HG03521 (cell line): ENCODE data around the gene C4orf50.
"Not testable (repeated sequence)": the region's sequence is repeated elsewhere in the genome, so short reads cannot be mapped to it uniquely, and the experiment has no call there.

Experiments
- ATAC-seq: cut with Tn5 transposase; IDR thresholded peaks from one replicate; pipeline ENCODE4 v1.9.1; 2021; ENCODE audit warnings: mild to moderate bottlenecking, moderate library complexity; ENCODE audit not compliant: unreplicated experiment

C4orf50 gene

DNA sequence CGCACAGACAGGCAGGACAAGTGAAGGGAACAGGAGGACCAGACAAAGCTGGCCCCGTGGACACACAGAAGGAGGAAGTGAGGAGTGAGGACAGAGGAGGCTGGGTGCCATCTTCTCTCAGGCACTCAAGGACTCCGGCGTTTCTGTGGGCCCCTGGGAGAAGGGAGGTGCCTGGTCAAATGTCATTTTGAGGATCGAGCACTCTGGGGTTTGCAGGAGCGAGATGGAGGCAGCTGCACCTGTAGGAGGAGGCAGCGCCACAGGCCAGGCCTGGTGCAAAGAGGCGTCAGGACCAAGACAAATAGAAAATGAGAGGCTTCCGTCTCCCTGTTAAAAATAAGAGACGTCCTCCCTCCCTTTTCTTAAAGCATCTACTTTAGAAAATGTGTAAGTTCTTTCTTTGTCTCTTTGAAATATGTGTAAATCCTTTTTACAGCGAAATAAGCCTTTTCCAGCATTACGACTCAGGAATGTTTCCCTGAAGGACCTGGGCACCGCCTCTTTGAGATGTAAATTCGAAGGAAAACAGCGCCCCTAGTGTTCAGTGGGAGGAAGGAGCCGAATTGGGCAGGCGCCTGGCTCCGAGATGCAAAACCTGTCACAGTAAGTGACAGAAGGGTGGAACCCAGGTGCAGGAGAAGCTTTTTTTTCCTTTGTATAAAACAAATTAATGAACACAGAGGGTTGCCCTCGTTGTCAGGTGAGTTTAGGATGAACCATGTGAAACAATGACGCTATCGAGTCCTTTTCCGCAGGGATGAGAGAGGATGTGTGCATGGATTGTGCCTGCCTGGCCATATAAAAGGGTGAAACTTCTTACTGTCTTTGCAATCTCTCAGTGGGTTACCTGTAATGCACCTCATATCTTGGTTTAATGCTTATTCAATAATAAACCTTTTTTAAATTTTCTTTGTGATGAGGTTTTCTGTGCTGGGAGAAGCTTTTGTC lies 1.4 kb upstream of the C4orf50 start:
- no peak for ATAC-seq

- no peak for ATAC-seq
Measured at GRCh38 chr4:6017800-6018199, 431 bp downstream of the C4orf50 start.

DNA sequence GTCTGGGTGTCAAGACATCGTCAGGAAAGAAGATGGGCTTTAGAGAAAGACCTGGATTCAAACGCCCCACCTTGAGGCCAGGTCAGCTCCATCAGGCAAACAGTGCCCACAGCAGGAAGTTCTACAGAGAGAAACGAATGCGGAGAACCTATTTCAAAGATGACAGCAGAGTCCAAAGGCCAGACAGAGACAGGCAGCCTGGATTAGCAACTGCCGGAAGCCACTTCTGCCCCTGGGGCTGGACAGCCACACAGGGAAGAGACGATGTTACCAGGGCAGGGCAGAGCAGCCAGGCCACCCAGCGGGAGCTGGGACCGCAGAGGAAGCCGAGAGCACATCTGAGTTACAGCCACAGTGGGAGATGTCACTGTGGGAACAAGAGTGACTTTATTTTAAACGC lies 1.2 kb downstream of the C4orf50 start:
- ATAC-seq: no peak

DNA sequence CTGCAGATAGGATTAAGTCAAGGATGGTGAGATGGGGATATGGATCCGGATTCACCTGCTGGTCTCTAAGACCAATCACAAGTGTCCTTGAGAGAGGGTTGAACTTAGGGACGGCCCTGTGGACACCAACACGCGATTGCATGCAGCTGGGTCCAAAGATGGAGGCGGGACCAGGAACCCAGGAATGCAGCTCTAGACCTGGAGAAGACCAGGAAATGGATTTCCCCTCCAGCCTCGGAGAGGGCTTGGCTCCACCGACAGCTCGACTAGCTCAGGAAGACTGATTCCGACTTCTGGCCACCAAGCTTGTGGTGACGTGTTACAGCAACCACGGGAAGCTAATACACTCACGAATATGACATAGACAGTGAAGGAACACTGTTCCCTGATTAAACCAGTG lies 4.7 kb downstream of the C4orf50 start:
- no peak for ATAC-seq

GRCh38 chr4:6012200-6012599 lies 6.0 kb downstream of the C4orf50 start:
- no peak for ATAC-seq

GRCh38 chr4:6011686-6012085 lies 6.5 kb downstream of the C4orf50 start:
- ATAC-seq: no peak

GRCh38 chr4:6011271-6011671 lies 7.0 kb downstream of the C4orf50 start:
- no peak for ATAC-seq

- ATAC-seq: no peak
Measured at GRCh38 chr4:6010789-6011188, 7.4 kb downstream of the C4orf50 start.

DNA sequence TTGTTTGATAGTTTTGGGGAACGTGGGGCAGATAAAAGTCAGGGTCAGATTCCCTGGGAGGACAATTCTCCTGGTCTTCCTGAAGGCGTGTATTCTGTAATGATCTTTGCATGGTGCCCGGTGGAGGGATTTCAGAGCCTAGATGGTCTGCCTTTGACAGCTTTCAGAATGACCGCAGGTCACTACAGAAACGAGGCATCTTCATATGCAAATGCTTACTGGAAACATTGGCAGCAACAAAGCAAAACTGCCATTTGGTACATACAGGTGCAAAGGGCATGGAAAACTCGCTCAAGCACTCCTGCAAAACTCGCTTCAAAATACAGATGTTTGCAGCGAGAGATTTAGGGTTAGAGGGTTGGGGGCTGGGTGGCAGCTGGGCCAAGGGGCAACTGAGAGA lies 8.8 kb downstream of the C4orf50 start:
- no peak for ATAC-seq

DNA sequence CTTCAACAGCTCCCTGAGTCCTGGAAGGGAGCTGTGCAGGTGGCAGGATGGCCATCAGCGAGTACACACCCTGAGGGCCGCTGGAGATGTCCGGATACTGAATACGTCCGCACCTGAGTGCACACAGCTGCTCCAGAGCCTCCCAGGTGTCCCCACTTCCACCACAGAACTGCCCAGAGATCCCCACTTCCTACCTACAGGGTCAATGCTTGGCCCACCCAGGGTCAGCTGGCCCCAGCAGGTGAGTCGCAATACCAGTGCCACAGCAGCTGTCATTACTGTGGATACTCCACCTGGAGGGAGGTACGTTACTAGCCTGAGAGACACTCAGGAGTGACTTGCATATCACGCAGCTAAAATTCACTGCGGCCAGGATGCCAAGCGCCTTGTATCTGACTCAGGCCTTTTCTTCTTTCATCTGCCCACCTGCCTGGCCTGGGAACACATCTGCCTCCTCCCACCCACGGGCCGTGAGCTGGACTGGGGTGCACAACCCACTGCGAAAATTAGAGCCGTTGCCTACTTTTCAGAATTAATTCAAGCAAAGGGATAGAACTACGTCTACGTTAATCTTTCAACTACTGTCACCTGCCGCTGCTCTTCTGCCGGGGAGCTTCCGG lies 9.4 kb downstream of the C4orf50 start:
- ATAC-seq: no peak

- ATAC-seq: no peak
Measured at GRCh38 chr4:6008092-6008551, 10.1 kb downstream of the C4orf50 start.

- ATAC-seq: no peak
Measured at GRCh38 chr4:6005175-6005574, 13.1 kb downstream of the C4orf50 start.

GRCh38 chr4:6003485-6003884 lies 14.7 kb downstream of the C4orf50 start:
- ATAC-seq: not testable (repeated sequence)

- no peak for ATAC-seq
Measured at GRCh38 chr4:6002926-6003325, 15.3 kb downstream of the C4orf50 start.

GRCh38 chr4:6002492-6002833 lies 15.8 kb downstream of the C4orf50 start:
- ATAC-seq: no peak

DNA sequence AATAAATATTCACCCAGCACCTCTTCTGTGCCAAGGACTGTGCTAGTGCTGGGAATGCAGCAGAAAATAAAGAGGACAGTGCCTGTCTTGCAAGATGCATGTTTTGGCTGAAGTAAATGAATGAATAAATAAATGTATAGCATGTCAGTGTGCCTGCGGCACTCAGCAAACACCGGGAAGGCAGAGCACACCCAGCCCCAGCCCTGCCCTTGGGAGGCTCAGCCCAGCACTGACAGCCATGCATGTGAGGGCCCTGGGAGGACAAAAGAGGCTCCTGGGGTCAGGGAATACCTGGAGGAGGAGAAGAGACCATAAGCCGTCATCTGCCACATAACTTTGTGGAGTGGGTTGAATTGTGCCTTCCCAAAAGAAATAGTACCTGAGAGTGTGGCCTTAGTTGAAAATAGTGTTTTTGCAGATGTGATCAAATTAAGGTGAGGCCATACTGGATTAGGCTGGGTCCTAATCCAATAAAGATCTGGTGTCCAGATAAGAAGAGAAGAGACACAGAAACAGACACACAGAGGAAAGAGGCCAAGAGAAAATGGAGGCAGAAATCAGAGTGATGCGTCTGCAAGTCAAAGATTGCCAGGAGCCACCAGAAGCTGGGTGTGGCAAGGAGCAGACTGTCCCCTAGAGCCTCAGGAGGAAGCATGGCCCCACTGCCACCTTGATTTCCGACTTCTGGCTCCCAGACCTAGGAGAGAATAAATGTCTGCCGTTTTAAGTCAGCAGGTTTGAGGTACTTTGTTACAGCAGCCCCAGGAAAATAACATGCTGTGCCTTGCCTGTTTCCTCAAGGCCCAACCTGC lies 16.3 kb downstream of the C4orf50 start:
- no peak for ATAC-seq

DNA sequence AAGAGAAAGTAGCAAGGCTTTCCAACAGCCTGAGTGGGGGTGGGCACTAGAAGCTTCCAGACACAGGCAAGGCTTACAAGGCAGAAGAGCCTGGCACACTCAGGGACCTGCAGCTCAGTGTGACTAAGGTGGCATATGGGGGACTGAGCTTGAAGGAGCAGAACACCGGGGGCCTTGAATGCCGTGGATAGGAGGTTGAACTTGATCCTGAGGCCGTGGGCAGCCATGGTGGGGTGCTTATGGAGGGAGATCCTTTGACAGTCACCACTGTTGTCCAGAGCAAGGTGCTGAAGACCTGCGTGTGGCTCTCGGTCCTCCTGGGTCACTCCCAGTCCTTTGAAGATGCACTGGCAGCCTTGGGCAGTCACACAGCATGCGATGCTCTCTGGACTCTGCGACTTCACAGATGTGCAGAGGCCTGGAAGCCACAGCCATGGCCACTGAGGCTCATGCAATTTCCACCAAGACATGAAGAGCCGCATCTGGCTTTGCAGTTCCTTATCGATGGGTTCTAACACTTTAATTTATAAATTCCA lies 18.3 kb downstream of the C4orf50 start:
- ATAC-seq: no peak

GRCh38 chr4:5999356-5999755 lies 18.9 kb downstream of the C4orf50 start:
- no peak for ATAC-seq

DNA sequence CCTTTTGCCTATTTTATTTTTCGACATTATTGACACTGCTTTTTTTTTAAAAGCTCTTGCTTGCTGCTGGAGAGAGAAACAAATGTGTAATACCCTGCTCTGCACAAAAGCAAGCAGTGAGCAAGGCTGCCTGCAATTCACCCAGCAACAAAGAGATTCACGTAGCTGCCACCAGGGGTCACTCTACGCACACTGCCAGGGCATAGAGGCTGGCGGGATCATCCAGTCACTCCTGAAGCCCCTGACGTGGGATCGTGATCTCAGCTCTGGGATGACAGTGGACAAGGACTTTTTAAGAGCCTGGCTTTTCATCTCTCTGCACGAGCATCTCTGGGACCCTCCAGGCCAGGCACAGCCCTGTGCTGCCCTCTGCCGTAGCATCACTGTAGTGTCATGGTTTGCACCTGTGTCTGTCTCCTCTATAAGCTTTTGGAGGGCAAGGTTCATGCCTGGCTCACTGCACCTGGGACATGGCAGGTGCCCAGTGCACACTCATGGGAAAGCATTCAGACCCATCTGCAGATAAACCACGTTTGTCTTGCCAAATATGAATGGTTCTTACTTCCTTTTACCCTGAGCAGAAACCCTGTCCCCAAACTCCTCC lies 19.8 kb downstream of the C4orf50 start:
- peak; percentile 77 for ATAC-seq

DNA sequence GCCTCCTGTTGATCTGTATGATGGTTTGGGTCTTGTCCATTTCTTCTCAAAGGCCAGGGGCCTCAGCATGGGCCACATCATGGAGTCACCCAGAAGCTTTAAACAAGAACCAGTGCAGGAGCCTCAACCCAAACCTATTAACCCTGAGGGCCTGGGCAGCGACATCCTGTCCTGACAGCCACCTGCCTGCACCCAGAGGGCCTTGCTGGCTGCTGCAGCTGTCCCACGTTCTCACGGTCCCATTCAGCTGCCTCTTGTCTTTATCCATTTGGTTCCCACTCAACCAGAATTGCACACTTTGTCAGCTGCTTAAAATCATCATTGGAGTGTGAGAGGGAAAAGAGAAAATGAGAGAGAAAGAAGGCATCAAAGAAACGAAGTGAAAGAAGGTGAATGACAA lies 21.6 kb downstream of the C4orf50 start:
- ATAC-seq: no peak
